Liver (tissue), 9 donors: ENCODE measurements around the gene COL15A1. TPM values are rescaled to one million over a fixed set of nuclear protein-coding genes. Genes with fewer than 3 reads are reported as not detected.

ENCODE experiments used
- DNase-seq: peaks from one replicate; pipeline ENCODE4 v3.0.0-alpha.2; 2017; ENCODE audit warnings: low spot score
- H3K27ac ChIP-seq, 2 donors: one replicate each; pipeline ENCODE4 v1.7.0; 2013; ENCODE audit warnings: inconsistent platforms in 2 of 2, low read length in 2 of 2, control low read depth in 1 of 2, low read depth in 1 of 2, mild to moderate bottlenecking in 1 of 2
- H3K27me3 ChIP-seq, 4 donors: one replicate each; pipeline versions ENCODE4 v1.6.1 to v1.7.0; 2013; ENCODE audit warnings: low read length in 3 of 4, inconsistent platforms in 1 of 4, mild to moderate bottlenecking in 1 of 4, moderate library complexity in 1 of 4; ENCODE audit not compliant: control insufficient read depth in 4 of 4, insufficient read depth in 4 of 4
- H3K36me3 ChIP-seq, 4 donors: one replicate each; pipeline versions ENCODE4 v1.6.1 to v1.7.0; 2013; ENCODE audit warnings: low read length in 3 of 4, mild to moderate bottlenecking in 3 of 4, low read depth in 1 of 4, moderate library complexity in 1 of 4; ENCODE audit not compliant: control insufficient read depth in 4 of 4, insufficient read depth in 3 of 4
- H3K4me1 ChIP-seq, 4 donors: one replicate each; pipeline versions ENCODE4 v1.6.1 to v1.7.0; 2013; ENCODE audit warnings: low read length in 3 of 4, mild to moderate bottlenecking in 3 of 4, moderate library complexity in 1 of 4; ENCODE audit not compliant: control insufficient read depth in 4 of 4, insufficient read depth in 4 of 4
- H3K4me3 ChIP-seq, 3 donors: one replicate each; pipeline versions ENCODE4 v1.6.1 to v1.7.0; 2013; ENCODE audit warnings: low read length in 3 of 3, control low read depth in 1 of 3, low read depth in 1 of 3, mild to moderate bottlenecking in 1 of 3
- H3K9ac ChIP-seq, 2 donors: one replicate each; pipeline ENCODE4 v1.7.0; 2013; ENCODE audit warnings: low read length in 2 of 2, mild to moderate bottlenecking in 2 of 2, moderate library complexity in 2 of 2, control low read depth in 1 of 2, low read depth in 1 of 2
- H3K9me3 ChIP-seq, 4 donors: one replicate each; pipeline versions ENCODE4 v1.6.1 to v1.7.0; 2013; ENCODE audit warnings: low read length in 3 of 4; ENCODE audit not compliant: control insufficient read depth in 4 of 4
- EGR1 ChIP-seq, 2 donors: IDR thresholded peaks; 2 replicates each; pipeline ENCODE4 v1.6.1; 2016 to 2018; ENCODE audit warnings: antibody characterized with exemption in 2 of 2, low read depth in 2 of 2
- FOXA1 ChIP-seq: IDR thresholded peaks from 2 replicates; pipeline ENCODE4 v1.6.1; 2016; ENCODE audit warnings: antibody characterized with exemption
- FOXA2 ChIP-seq: IDR thresholded peaks from 2 replicates; pipeline ENCODE4 v1.6.1; 2016; ENCODE audit warnings: antibody characterized with exemption
- GABPA ChIP-seq, 2 donors: IDR thresholded peaks in 1 of 2; conservative IDR thresholded peaks in 1 of 2; 2 replicates each; pipeline ENCODE4 v1.6.1; 2016; ENCODE audit warnings: antibody characterized with exemption in 2 of 2, mild to moderate bottlenecking in 1 of 2, moderate library complexity in 1 of 2
- HNF4A ChIP-seq, 2 donors: conservative IDR thresholded peaks; 2 replicates each; pipeline ENCODE4 v1.6.1; 2016; ENCODE audit warnings: antibody characterized with exemption in 2 of 2, mild to moderate bottlenecking in 2 of 2
- HNF4G ChIP-seq: IDR thresholded peaks from 2 replicates; pipeline ENCODE4 v1.6.1; 2016; ENCODE audit warnings: antibody characterized with exemption
- JUND ChIP-seq, 2 donors: IDR thresholded peaks; 2 replicates each; pipeline ENCODE4 v1.6.1; 2016; ENCODE audit warnings: antibody characterized with exemption in 2 of 2
- NR2F2 ChIP-seq: IDR thresholded peaks from 2 replicates; pipeline ENCODE4 v1.6.1; 2016; ENCODE audit warnings: antibody characterized with exemption
- RAD21 ChIP-seq, 2 donors: IDR thresholded peaks; 2 replicates each; pipeline ENCODE4 v1.6.1; 2016; ENCODE audit warnings: antibody characterized with exemption in 2 of 2, mild to moderate bottlenecking in 2 of 2
- RXRA ChIP-seq, 2 donors: IDR thresholded peaks; 2 replicates each; pipeline ENCODE4 v1.6.1; 2017 to 2018; ENCODE audit warnings: antibody characterized with exemption in 2 of 2, mild to moderate bottlenecking in 1 of 2
- TAF1 ChIP-seq: conservative IDR thresholded peaks from 2 replicates; pipeline ENCODE4 v1.6.1; 2016; ENCODE audit warnings: antibody characterized with exemption, mild to moderate bottlenecking
- YY1 ChIP-seq: IDR thresholded peaks from 2 replicates; pipeline ENCODE4 v1.6.1; 2016; ENCODE audit warnings: antibody characterized with exemption, mild to moderate bottlenecking
- WGBS: extraction: QIAGEN DNeasy Blood & Tissue Kit; methylation state at CpG from one replicate; pipeline ENCODE4 v1.1.7; 2013; 5-methylcytosine and 5-hydroxymethylcytosine counted together
- polyA plus RNA-seq, 2 donors: library from polyadenylated mRNA; stranded (reverse) in 1 of 2; unstranded in 1 of 2; fragments of 200-250 nt in 1 of 2; fragments of >200 nt in 1 of 2; fragmentation: Nextera tagmentation in 1 of 2; extraction: Ambion mirVana in 1 of 2; gene quantifications; one replicate each; pipeline versions ENCODE4 v1.2.1 to v1.2.3, GENCODE V29; 2013 to 2015
- total RNA-seq, 2 donors: library from RNA; depleted of rRNA; stranded (reverse); fragments of >200 nt; gene quantifications; one replicate each; pipeline ENCODE4 v1.2.3, GENCODE V29; 2014
- TF ChIP-seq, protein P1 (sequence below): IDR thresholded peaks from 2 replicates; pipeline ENCODE4 v1.6.1; 2016; ENCODE audit warnings: antibody characterized with exemption
- TF ChIP-seq, protein P2 (sequence below): IDR thresholded peaks from 2 replicates; pipeline ENCODE4 v1.6.1; 2016; ENCODE audit warnings: antibody characterized with exemption
- TF ChIP-seq, protein P3 (sequence below): IDR thresholded peaks from 2 replicates; pipeline ENCODE4 v1.6.1; 2016; ENCODE audit warnings: antibody characterized with exemption
- TF ChIP-seq, protein P4 (sequence below): IDR thresholded peaks from 2 replicates; pipeline ENCODE4 v1.6.1; 2016; ENCODE audit warnings: antibody characterized with exemption, mild to moderate bottlenecking
- TF ChIP-seq, protein P5 (sequence below): fragments of 150-350 bp; IDR thresholded peaks from 2 replicates; pipeline ENCODE4 v1.5.1; 2017; ENCODE audit warnings: improper control_type of control experiment, low read depth, low read length; ENCODE audit not compliant: missing input control
- donor health status: healthy.
- donor health status: healthy.
- donor health status: healthy.
- donor health status: healthy.
- donor health status: healthy.

The COL15A1 gene
- total and polyA plus RNA-seq, 4 donors, result 0.10 to 0.42 (median 0.24) TPM

DNA sequence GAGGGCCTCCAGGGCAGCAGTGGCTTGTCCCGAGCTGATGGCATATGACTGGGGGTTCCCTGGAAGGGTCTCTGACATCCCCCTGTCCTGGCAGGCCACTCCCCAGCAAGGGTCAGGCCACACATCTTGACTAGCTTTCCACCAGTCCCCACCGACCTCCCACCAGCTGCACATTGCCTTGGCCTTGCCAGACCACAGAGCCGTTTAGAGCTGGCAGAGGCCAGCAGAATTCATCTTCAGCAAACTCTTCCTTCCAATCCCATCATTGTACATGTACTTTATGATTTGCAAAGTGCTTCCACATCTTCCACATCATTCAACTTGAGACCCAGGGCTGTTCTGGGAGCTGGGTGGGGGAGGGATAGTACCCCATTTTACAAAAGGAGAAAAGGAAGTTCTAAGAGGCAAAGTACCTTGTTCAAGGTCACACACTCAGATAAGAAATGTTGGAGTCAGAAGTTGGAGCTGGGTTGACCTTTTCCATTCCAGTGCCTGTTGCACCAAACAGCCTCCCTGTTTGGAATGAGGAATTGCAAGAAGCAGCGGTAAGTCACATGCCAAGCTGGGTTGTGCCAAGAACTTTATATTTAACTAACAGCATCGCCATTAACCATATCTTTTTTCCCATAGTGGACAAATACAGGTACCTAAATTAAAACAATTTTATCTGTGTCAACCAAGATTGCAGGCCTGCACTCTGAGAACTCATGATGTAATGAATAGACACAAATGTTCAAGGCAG is 25.8 kb upstream of the COL15A1 start:
- Histone ChIP-seq H3K27ac (no peak overlapping the region), H3K27me3 (peaks cover 0 to 2% (median 0%) of the 10 kb centered on the region in 4 donors), H3K4me3 (no peak overlapping the region), H3K36me3 (no peaks in the 10 kb centered on the region), H3K9me3 (no peaks in the 10 kb centered on the region), H3K9ac (no peak overlapping the region), H3K4me1 (no peaks in the 10 kb centered on the region)
- TF ChIP-seq TAF1 (no peak), YY1 (no peak), HNF4G (no peak), JUND (IDR thresholded peaks at IDR 0.05) (no peak), HNF4A (conservative IDR thresholded peaks at IDR 0.05) (no peak), RAD21 (IDR thresholded peaks at IDR 0.05) (no peak), RXRA (IDR thresholded peaks at IDR 0.05) (no peak), FOXA2 (no peak), FOXA1 (no peak), NR2F2 (no peak), GABPA (IDR thresholded peaks at IDR 0.05 in 1 of 2, conservative IDR thresholded peaks at IDR 0.05 in 1 of 2) (no peak), EGR1 (IDR thresholded peaks at IDR 0.05; ENCODE audit: low read depth in 2 of 2) (no peak)
- TF ChIP-seq, protein P1, sequence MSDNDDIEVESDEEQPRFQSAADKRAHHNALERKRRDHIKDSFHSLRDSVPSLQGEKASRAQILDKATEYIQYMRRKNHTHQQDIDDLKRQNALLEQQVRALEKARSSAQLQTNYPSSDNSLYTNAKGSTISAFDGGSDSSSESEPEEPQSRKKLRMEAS, result no peak
- TF ChIP-seq, protein P2, sequence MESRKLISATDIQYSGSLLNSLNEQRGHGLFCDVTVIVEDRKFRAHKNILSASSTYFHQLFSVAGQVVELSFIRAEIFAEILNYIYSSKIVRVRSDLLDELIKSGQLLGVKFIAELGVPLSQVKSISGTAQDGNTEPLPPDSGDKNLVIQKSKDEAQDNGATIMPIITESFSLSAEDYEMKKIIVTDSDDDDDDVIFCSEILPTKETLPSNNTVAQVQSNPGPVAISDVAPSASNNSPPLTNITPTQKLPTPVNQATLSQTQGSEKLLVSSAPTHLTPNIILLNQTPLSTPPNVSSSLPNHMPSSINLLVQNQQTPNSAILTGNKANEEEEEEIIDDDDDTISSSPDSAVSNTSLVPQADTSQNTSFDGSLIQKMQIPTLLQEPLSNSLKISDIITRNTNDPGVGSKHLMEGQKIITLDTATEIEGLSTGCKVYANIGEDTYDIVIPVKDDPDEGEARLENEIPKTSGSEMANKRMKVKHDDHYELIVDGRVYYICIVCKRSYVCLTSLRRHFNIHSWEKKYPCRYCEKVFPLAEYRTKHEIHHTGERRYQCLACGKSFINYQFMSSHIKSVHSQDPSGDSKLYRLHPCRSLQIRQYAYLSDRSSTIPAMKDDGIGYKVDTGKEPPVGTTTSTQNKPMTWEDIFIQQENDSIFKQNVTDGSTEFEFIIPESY, result no peak
- TF ChIP-seq, protein P3, sequence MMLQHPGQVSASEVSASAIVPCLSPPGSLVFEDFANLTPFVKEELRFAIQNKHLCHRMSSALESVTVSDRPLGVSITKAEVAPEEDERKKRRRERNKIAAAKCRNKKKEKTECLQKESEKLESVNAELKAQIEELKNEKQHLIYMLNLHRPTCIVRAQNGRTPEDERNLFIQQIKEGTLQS, result no peak
- TF ChIP-seq, protein P4, sequence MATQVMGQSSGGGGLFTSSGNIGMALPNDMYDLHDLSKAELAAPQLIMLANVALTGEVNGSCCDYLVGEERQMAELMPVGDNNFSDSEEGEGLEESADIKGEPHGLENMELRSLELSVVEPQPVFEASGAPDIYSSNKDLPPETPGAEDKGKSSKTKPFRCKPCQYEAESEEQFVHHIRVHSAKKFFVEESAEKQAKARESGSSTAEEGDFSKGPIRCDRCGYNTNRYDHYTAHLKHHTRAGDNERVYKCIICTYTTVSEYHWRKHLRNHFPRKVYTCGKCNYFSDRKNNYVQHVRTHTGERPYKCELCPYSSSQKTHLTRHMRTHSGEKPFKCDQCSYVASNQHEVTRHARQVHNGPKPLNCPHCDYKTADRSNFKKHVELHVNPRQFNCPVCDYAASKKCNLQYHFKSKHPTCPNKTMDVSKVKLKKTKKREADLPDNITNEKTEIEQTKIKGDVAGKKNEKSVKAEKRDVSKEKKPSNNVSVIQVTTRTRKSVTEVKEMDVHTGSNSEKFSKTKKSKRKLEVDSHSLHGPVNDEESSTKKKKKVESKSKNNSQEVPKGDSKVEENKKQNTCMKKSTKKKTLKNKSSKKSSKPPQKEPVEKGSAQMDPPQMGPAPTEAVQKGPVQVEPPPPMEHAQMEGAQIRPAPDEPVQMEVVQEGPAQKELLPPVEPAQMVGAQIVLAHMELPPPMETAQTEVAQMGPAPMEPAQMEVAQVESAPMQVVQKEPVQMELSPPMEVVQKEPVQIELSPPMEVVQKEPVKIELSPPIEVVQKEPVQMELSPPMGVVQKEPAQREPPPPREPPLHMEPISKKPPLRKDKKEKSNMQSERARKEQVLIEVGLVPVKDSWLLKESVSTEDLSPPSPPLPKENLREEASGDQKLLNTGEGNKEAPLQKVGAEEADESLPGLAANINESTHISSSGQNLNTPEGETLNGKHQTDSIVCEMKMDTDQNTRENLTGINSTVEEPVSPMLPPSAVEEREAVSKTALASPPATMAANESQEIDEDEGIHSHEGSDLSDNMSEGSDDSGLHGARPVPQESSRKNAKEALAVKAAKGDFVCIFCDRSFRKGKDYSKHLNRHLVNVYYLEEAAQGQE, result no peak
- TF ChIP-seq, protein P5, sequence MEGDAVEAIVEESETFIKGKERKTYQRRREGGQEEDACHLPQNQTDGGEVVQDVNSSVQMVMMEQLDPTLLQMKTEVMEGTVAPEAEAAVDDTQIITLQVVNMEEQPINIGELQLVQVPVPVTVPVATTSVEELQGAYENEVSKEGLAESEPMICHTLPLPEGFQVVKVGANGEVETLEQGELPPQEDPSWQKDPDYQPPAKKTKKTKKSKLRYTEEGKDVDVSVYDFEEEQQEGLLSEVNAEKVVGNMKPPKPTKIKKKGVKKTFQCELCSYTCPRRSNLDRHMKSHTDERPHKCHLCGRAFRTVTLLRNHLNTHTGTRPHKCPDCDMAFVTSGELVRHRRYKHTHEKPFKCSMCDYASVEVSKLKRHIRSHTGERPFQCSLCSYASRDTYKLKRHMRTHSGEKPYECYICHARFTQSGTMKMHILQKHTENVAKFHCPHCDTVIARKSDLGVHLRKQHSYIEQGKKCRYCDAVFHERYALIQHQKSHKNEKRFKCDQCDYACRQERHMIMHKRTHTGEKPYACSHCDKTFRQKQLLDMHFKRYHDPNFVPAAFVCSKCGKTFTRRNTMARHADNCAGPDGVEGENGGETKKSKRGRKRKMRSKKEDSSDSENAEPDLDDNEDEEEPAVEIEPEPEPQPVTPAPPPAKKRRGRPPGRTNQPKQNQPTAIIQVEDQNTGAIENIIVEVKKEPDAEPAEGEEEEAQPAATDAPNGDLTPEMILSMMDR, result no peak
- DNase-seq, result no peak
- WGBS, result 77% methylated on average over 5 of the region's 5 CpGs
